OCI-LY3 (cell line): ENCODE measurements around the gene TNNI2.

Source experiments
- EZH2phosphoT487 ChIP-seq: fragments of 200-600 bp; shearing (Covaris generic); IDR thresholded peaks from 2 replicates; pipeline ENCODE4 v1.6.1; 2018; ENCODE audit warnings: antibody characterized with exemption, mixed run types, low read depth
- TF ChIP-seq, protein P1 (sequence below): fragments of 200-600, 300-600 bp; sonication (generic); IDR thresholded peaks from 2 replicates; pipeline ENCODE4 v1.5.1; 2014; ENCODE audit warnings: antibody characterized with exemption, low read length, low read depth

GRCh38 chr11:1863352-1864216 is 24.8 kb downstream of the TNNI2 start:
- TF ChIP-seq, protein P1, sequence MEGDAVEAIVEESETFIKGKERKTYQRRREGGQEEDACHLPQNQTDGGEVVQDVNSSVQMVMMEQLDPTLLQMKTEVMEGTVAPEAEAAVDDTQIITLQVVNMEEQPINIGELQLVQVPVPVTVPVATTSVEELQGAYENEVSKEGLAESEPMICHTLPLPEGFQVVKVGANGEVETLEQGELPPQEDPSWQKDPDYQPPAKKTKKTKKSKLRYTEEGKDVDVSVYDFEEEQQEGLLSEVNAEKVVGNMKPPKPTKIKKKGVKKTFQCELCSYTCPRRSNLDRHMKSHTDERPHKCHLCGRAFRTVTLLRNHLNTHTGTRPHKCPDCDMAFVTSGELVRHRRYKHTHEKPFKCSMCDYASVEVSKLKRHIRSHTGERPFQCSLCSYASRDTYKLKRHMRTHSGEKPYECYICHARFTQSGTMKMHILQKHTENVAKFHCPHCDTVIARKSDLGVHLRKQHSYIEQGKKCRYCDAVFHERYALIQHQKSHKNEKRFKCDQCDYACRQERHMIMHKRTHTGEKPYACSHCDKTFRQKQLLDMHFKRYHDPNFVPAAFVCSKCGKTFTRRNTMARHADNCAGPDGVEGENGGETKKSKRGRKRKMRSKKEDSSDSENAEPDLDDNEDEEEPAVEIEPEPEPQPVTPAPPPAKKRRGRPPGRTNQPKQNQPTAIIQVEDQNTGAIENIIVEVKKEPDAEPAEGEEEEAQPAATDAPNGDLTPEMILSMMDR = no peak
- TF ChIP-seq EZH2phosphoT487 = no peak
